WTC11 (cell line): ENCODE results near the gene MCMBP. TPM values are rescaled to one million over a fixed set of nuclear protein-coding genes. Genes with fewer than 3 reads are reported as not detected.
A peak's percentile ranks its signal among the peaks of the same experiment; 100 is the strongest.

Experiments
- ATAC-seq: fragments of 200-7000 bp; cut with Tn5 transposase; 2 replicates; pipeline ENCODE4 v1.10.0; 2021; ENCODE audit warnings: mild to moderate bottlenecking, moderate library complexity
- CTCF ChIA-PET: fragments of 300-600 bp; sonication (Branson Sonifier 250); formaldehyde crosslinking; loops from one replicate; lab custom pipeline; 2021; ENCODE audit warnings: antibody characterized with exemption; lab: Charles Lee
- POLR2A ChIA-PET: fragments of 350-600 bp; sonication (Branson Sonifier 250); formaldehyde crosslinking; loops from one replicate; lab custom pipeline; 2021; ENCODE audit warnings: antibody characterized with exemption; lab: Charles Lee
- DNase-seq: peaks from one replicate; pipeline ENCODE4 v3.0.0; 2021; ENCODE audit warnings: low spot score
- H3K27ac Mint-ChIP-seq: 2 replicates; pipeline ENCODE4 v1.8.0; 2021; ENCODE audit warnings: mixed read lengths
- H3K27me3 Mint-ChIP-seq: 2 replicates; pipeline ENCODE4 v1.8.0; 2021; ENCODE audit warnings: low read depth, mild to moderate bottlenecking, moderate library complexity, mixed read lengths
- H3K36me3 Mint-ChIP-seq: 2 replicates; pipeline ENCODE4 v1.8.0; 2021; ENCODE audit warnings: mixed read lengths
- H3K4me1 Mint-ChIP-seq: 2 replicates; pipeline ENCODE4 v1.8.0; 2022; ENCODE audit warnings: mixed read lengths
- H3K4me3 Mint-ChIP-seq: 2 replicates; pipeline ENCODE4 v1.8.0; 2021; ENCODE audit warnings: mild to moderate bottlenecking, moderate library complexity, mixed read lengths
- H3K9me3 Mint-ChIP-seq: 2 replicates; pipeline ENCODE4 v1.8.0; 2021; ENCODE audit warnings: mixed read lengths
- ATF1 ChIP-seq: sonication (generic); formaldehyde crosslinking; IDR thresholded peaks from 2 replicates; pipeline ENCODE4 v1.8.1; 2023; ENCODE audit warnings: mild to moderate bottlenecking, moderate library complexity, missing genetic modification reagents
- CTCF ChIP-seq: fragments of 200-600 bp; IDR thresholded peaks from 2 replicates; pipeline ENCODE4 v1.8.0; 2022; ENCODE audit warnings: antibody characterized with exemption
- E2F4 ChIP-seq: sonication (generic); formaldehyde crosslinking; IDR thresholded peaks from 2 replicates; pipeline ENCODE4 v1.8.1; 2022; ENCODE audit warnings: low read depth, mild to moderate bottlenecking, moderate library complexity, missing genetic modification reagents, borderline replicate concordance
- ERG ChIP-seq: fragments of 250-450 bp; sonication (Bioruptor Pico); IDR thresholded peaks from 2 replicates; pipeline ENCODE4 v1.8.0; 2021; ENCODE audit warnings: mild to moderate bottlenecking
- ETV6 ChIP-seq: sonication (generic); formaldehyde crosslinking; IDR thresholded peaks from 2 replicates; pipeline ENCODE4 v1.8.1; 2022; ENCODE audit warnings: mild to moderate bottlenecking, missing genetic modification reagents
- HMGXB4 ChIP-seq: sonication (generic); formaldehyde crosslinking; IDR thresholded peaks from 2 replicates; pipeline ENCODE4 v1.8.1; 2023; ENCODE audit warnings: mild to moderate bottlenecking, moderate library complexity, missing genetic modification reagents
- MLX ChIP-seq: sonication (generic); formaldehyde crosslinking; IDR thresholded peaks from 2 replicates; pipeline ENCODE4 v1.8.1; 2023; ENCODE audit warnings: mild to moderate bottlenecking, missing genetic modification reagents, moderate library complexity
- PRRX2 ChIP-seq: fragments of 250-450 bp; sonication (Bioruptor Pico); IDR thresholded peaks from 2 replicates; pipeline ENCODE4 v1.8.0; 2021; ENCODE audit warnings: mild to moderate bottlenecking
- ZBTB43 ChIP-seq: sonication (generic); formaldehyde crosslinking; IDR thresholded peaks from 2 replicates; pipeline ENCODE4 v1.8.1; 2023; ENCODE audit warnings: mild to moderate bottlenecking, missing genetic modification reagents
- ZMAT4 ChIP-seq: fragments of 250-450 bp; sonication (Bioruptor Pico); IDR thresholded peaks from 2 replicates; pipeline ENCODE4 v1.9.0; 2021; ENCODE audit warnings: mild to moderate bottlenecking
- ZNF138 ChIP-seq: sonication (generic); formaldehyde crosslinking; conservative IDR thresholded peaks from 2 replicates; pipeline ENCODE4 v1.8.1; 2022; ENCODE audit warnings: mild to moderate bottlenecking, moderate library complexity, missing genetic modification reagents
- ZNF416 ChIP-seq: fragments of 250-450 bp; sonication (Bioruptor Pico); IDR thresholded peaks from 2 replicates; pipeline ENCODE4 v1.9.0; 2021; ENCODE audit warnings: mild to moderate bottlenecking, inconsistent platforms
- total RNA-seq: library from RNA; stranded (reverse); gene quantifications from 3 replicates; pipeline ENCODE4 v1.2.3, GENCODE V29; 2021

MCMBP gene
- total RNA-seq, 1 experiment from 2014 or later: 64.7 TPM

- TF ChIP-seq ZBTB43 (no peak), PRRX2 (CRISPR knock-in tag) (no peak), HMGXB4 (CRISPR knock-in tag) (no peak)
Measured at GRCh38 chr10:119860866-119861607, 11.6 kb downstream of the MCMBP start (continued).

- ATAC-seq: no peak
Measured at GRCh38 chr10:119859420-119860258, 13.0 kb downstream of the MCMBP start.

More at GRCh38 chr10:119859420-119860258, 13.0 kb downstream of the MCMBP start:
- Mint-ChIP-seq H3K4me3 (no peak overlapping the region), H3K9me3 (peaks cover 9% of the 10 kb centered on the region), H3K36me3 (peaks cover 33% of the 10 kb centered on the region), H3K27me3 (no peaks in the 10 kb centered on the region), H3K27ac (peak overlapping the region; percentile 61), H3K4me1 (peaks cover 27% of the 10 kb centered on the region)
- DNase-seq: no peak
- ChIA-PET CTCF (interaction anchor here (0.8 to 3.4 kb wide), 16 partner anchors 12 to 325 kb away, joined by 3 to 23 read pairs (median 4); partner anchors contain the start of gene SEC23IP), POLR2A (interaction anchor here (0.6 to 1.1 kb wide), 2 partner anchors 173 to 215 kb away, joined by 3 to 4 read pairs; no protein-coding TSS in a partner anchor)
- TF ChIP-seq ZNF138 (CRISPR knock-in tag): no peak
- TF ChIP-seq MLX (CRISPR knock-in tag): no peak
- TF ChIP-seq ERG (CRISPR knock-in tag): no peak
- TF ChIP-seq ZMAT4: no peak
- TF ChIP-seq ATF1 (CRISPR knock-in tag): no peak
- no peak for TF ChIP-seq ZNF416 (CRISPR knock-in tag)
- TF ChIP-seq ETV6: no peak
- TF ChIP-seq CTCF: 0 out of 2 replicates have a peak, but pooled peaks have one; percentile 34
- no peak for TF ChIP-seq E2F4 (CRISPR knock-in tag)
